ENCODE results near the gene PAOX. TPM values are rescaled to one million over a fixed set of nuclear protein-coding genes. Genes with fewer than 3 reads are reported as not detected.
"Not testable (repeated sequence)": the region's sequence is repeated elsewhere in the genome, so short reads cannot be mapped to it uniquely, and the experiment has no call there.

PAOX gene
- total RNA-seq, 1 donor from 2014 or later: 6.3 TPM

GRCh38 chr10:133373174-133374090 is 5.6 kb upstream of the PAOX start, which contains the start of gene ECHS1:
TSS of gene ECHS1 (minus strand) at chr10:133373354. CDS start at chr10:133373333, 21 bp downstream.
- TF ChIP-seq CTCF (IDR thresholded peaks at IDR 0.05): no peak
- DNase-seq (ENCODE audit: low spot score): peak; percentile 98
- H3K4me3 Mint-ChIP-seq (ENCODE audit: unreplicated experiment): peak within 1 kb of the TSS; percentile 80
- H3K27me3 Mint-ChIP-seq (ENCODE audit: low read depth): no peaks in the 10 kb centered on the region
- H3K4me1 Mint-ChIP-seq (ENCODE audit: low read depth): peaks cover 14% of the 10 kb centered on the region
- peak within 1 kb of the TSS; percentile 69 for H3K27ac Mint-ChIP-seq (ENCODE audit: unreplicated experiment)
- no peaks in the 10 kb centered on the region for H3K9me3 Mint-ChIP-seq (ENCODE audit: low read depth)
- H3K36me3 Mint-ChIP-seq (ENCODE audit: low read depth): peaks cover 7% of the 10 kb centered on the region

GRCh38 chr10:133375357-133376115 is 3.5 kb upstream of the PAOX start:
- no peaks in the 10 kb centered on the region for H3K36me3 Mint-ChIP-seq (ENCODE audit: low read depth)
- H3K27ac Mint-ChIP-seq (ENCODE audit: unreplicated experiment): no peak overlapping the region
- TF ChIP-seq CTCF (IDR thresholded peaks at IDR 0.05): no peak
- no peak for DNase-seq (ENCODE audit: low spot score)
- H3K27me3 Mint-ChIP-seq (ENCODE audit: low read depth): no peaks in the 10 kb centered on the region
- H3K4me1 Mint-ChIP-seq (ENCODE audit: low read depth): peaks cover 14% of the 10 kb centered on the region
- no peak overlapping the region for H3K4me3 Mint-ChIP-seq (ENCODE audit: unreplicated experiment)
- no peaks in the 10 kb centered on the region for H3K9me3 Mint-ChIP-seq (ENCODE audit: low read depth)

GRCh38 chr10:133376183-133376582 is 2.9 kb upstream of the PAOX start:
- peaks cover 14% of the 10 kb centered on the region for H3K4me1 Mint-ChIP-seq (ENCODE audit: low read depth)
- H3K27me3 Mint-ChIP-seq (ENCODE audit: low read depth); H3K27ac Mint-ChIP-seq (ENCODE audit: unreplicated experiment); H3K4me3 Mint-ChIP-seq (ENCODE audit: unreplicated experiment); H3K9me3 Mint-ChIP-seq (ENCODE audit: low read depth); H3K36me3 Mint-ChIP-seq (ENCODE audit: low read depth); DNase-seq (ENCODE audit: low spot score): not testable (repeated sequence)

GRCh38 chr10:133377025-133377817 is 1.8 kb upstream of the PAOX start:
- no peak for DNase-seq (ENCODE audit: low spot score)
- no peak overlapping the region for H3K27ac Mint-ChIP-seq (ENCODE audit: unreplicated experiment)
- peaks cover 13% of the 10 kb centered on the region for H3K4me1 Mint-ChIP-seq (ENCODE audit: low read depth)
- H3K9me3 Mint-ChIP-seq (ENCODE audit: low read depth): no peaks in the 10 kb centered on the region
- H3K4me3 Mint-ChIP-seq (ENCODE audit: unreplicated experiment): no peak overlapping the region
- no peak for TF ChIP-seq CTCF (IDR thresholded peaks at IDR 0.05)
- no peaks in the 10 kb centered on the region for H3K27me3 Mint-ChIP-seq (ENCODE audit: low read depth)
- H3K36me3 Mint-ChIP-seq (ENCODE audit: low read depth): no peaks in the 10 kb centered on the region

GRCh38 chr10:133377818-133378250 is 1.2 kb upstream of the PAOX start:
- peaks cover 11% of the 10 kb centered on the region for H3K4me1 Mint-ChIP-seq (ENCODE audit: low read depth)
- peak overlapping the region; percentile 75 for H3K4me3 Mint-ChIP-seq (ENCODE audit: unreplicated experiment)
- no peaks in the 10 kb centered on the region for H3K27me3 Mint-ChIP-seq (ENCODE audit: low read depth)
- H3K27ac Mint-ChIP-seq (ENCODE audit: unreplicated experiment): peak overlapping the region; percentile 75
- no peak for TF ChIP-seq CTCF (IDR thresholded peaks at IDR 0.05)
- no peaks in the 10 kb centered on the region for H3K9me3 Mint-ChIP-seq (ENCODE audit: low read depth)
- DNase-seq (ENCODE audit: low spot score): no peak
- no peaks in the 10 kb centered on the region for H3K36me3 Mint-ChIP-seq (ENCODE audit: low read depth)

Data from chondrocyte (in vitro differentiated cells).